IPS DF 6.9 (cell line): ENCODE data around the gene CALD1.

ENCODE experiments used
- DNase-seq: peaks from one replicate; pipeline ENCODE4 v3.0.0-alpha.2; 2013; ENCODE audit warnings: low read depth, low spot score
- H3K27ac ChIP-seq: one replicate; pipeline ENCODE4 v1.5.1; 2013; ENCODE audit warnings: low read length, control low read depth
- H3K27me3 ChIP-seq: 2 replicates; pipeline ENCODE4 v1.6.1; 2013; ENCODE audit warnings: mild to moderate bottlenecking, low read length; ENCODE audit not compliant: control insufficient read depth, insufficient read depth
- H3K36me3 ChIP-seq: 2 replicates; pipeline ENCODE4 v1.6.1; 2013; ENCODE audit warnings: low read length; ENCODE audit not compliant: control insufficient read depth, insufficient read depth
- H3K4me1 ChIP-seq: 2 replicates; pipeline ENCODE4 v1.6.1; 2013; ENCODE audit warnings: low read length; ENCODE audit not compliant: control insufficient read depth, insufficient read depth
- H3K4me3 ChIP-seq: 2 replicates; pipeline ENCODE4 v1.5.1; 2013; ENCODE audit warnings: mild to moderate bottlenecking, low read length
- H3K9me3 ChIP-seq: 2 replicates; pipeline ENCODE4 v1.6.1; 2013; ENCODE audit warnings: low read length, inconsistent platforms; ENCODE audit not compliant: control insufficient read depth, insufficient read depth
- WGBS: extraction: QIAGEN DNeasy Blood & Tissue Kit; methylation state at CpG from one replicate; pipeline ENCODE4 v1.1.7; 2013; ENCODE audit warnings: mixed read lengths, missing lambda C conversion rate; ENCODE audit not compliant: insufficient read length, insufficient coverage; 5-methylcytosine and 5-hydroxymethylcytosine counted together

The CALD1 gene

DNA sequence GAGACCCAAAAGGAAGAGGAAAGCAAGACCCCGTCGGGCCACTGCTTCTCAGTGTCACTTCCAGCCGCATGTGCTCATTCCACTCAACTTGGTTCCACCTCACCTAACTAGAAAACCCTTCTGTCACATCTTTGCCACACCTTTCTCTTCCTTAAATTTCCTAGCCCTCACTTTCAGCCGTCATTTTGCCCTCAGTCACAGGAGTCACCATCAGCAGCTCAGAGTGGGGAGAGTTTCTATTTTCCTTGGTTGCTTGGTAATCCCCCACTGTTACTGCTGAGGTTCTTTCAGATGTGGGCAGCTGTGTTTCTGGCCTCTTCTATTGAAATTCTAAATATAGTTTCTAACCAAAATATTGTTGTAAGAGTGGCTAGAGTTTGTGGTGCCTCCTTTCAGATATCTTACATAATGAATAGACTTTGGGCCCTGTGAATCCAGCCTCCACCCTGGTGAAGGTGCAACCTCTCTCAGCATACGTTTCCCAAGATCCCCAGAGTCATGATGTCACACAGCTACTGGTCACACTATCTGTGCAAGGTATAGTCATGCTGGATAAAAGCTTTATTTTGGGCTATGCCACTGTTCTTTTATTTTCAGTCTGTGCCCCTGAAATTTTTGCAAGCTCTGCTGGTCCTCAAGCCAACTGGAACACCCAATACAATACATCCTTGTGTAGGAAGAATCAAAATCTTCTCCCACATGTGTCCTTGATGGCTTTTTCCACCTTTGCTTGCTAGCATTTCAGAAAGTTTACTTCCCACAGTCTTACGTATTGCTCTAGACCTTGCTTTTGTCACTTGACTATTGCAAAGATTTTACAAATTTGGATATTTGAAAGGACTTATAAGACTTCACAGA is 216.0 kb downstream of the CALD1 start:
- H3K4me1 ChIP-seq = no peaks in the 10 kb centered on the region
- no peak overlapping the region for H3K4me3 ChIP-seq
- no peaks in the 10 kb centered on the region for H3K27me3 ChIP-seq
- H3K27ac ChIP-seq = no peak overlapping the region
- no peaks in the 10 kb centered on the region for H3K9me3 ChIP-seq
- WGBS = no CpG with 5 or more reads among the region's 6 CpGs
- no peak for DNase-seq
- H3K36me3 ChIP-seq = no peaks in the 10 kb centered on the region

DNA sequence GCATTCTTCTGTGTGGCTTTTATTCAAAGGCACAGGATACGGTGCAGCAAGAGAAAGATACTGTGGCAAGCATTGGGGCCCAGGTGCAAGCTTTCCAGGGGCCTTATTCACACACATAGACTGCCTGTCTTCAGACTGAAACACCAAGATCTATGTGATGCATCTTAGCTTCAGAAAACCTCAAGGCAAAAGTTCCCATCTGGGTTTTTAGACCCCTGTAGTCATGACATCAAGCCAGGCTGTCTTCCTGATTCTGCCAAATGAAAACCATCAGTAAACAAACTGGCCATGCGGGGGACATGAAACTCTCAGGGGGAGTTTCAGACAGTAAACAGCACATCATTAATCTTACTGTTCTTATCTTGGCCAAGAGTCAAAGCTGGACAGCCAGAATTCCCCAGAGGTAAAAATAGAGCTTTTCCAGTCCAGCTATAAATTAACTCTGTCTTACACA is 216.7 kb downstream of the CALD1 start:
- WGBS = no CpG with 5 or more reads among the region's 2 CpGs
- H3K27me3 ChIP-seq = no peaks in the 10 kb centered on the region
- no peaks in the 10 kb centered on the region for H3K9me3 ChIP-seq
- no peak for DNase-seq
- H3K4me3 ChIP-seq = no peak overlapping the region
- no peak overlapping the region for H3K27ac ChIP-seq
- H3K36me3 ChIP-seq = no peaks in the 10 kb centered on the region
- no peaks in the 10 kb centered on the region for H3K4me1 ChIP-seq

GRCh38 chr7:134997214-134997885 is 217.9 kb downstream of the CALD1 start:
- WGBS = no CpG with 5 or more reads among the region's 3 CpGs
- H3K36me3 ChIP-seq = no peaks in the 10 kb centered on the region
- H3K4me1 ChIP-seq = no peaks in the 10 kb centered on the region
- H3K4me3 ChIP-seq = no peak overlapping the region
- no peak for DNase-seq
- no peaks in the 10 kb centered on the region for H3K9me3 ChIP-seq
- no peak overlapping the region for H3K27ac ChIP-seq
- no peaks in the 10 kb centered on the region for H3K27me3 ChIP-seq

DNA sequence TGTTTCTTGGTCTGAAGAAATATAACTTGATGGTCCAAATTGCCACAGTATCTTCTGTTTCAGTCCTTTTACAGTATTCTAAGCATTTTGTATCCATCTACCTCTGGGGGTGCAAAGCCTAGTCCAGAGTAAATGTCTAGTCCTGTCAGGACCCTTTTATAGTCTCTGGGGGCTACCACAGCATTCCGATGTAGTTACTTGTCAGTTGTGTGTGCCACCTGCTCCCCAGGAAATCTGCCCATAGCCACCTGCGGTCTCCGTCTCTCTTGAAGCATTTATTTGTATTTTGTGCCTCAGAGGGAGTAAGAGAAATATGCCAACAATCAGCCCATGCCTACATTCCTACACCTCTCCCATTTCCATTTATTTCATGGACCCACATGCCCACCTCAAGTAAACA is 219.7 kb downstream of the CALD1 start:
- H3K36me3 ChIP-seq = no peaks in the 10 kb centered on the region
- no peaks in the 10 kb centered on the region for H3K9me3 ChIP-seq
- WGBS = no CpG with 5 or more reads among the region's 3 CpGs
- H3K27me3 ChIP-seq = no peaks in the 10 kb centered on the region
- H3K27ac ChIP-seq = no peak overlapping the region
- H3K4me3 ChIP-seq = no peak overlapping the region
- no peak for DNase-seq
- no peaks in the 10 kb centered on the region for H3K4me1 ChIP-seq

DNA sequence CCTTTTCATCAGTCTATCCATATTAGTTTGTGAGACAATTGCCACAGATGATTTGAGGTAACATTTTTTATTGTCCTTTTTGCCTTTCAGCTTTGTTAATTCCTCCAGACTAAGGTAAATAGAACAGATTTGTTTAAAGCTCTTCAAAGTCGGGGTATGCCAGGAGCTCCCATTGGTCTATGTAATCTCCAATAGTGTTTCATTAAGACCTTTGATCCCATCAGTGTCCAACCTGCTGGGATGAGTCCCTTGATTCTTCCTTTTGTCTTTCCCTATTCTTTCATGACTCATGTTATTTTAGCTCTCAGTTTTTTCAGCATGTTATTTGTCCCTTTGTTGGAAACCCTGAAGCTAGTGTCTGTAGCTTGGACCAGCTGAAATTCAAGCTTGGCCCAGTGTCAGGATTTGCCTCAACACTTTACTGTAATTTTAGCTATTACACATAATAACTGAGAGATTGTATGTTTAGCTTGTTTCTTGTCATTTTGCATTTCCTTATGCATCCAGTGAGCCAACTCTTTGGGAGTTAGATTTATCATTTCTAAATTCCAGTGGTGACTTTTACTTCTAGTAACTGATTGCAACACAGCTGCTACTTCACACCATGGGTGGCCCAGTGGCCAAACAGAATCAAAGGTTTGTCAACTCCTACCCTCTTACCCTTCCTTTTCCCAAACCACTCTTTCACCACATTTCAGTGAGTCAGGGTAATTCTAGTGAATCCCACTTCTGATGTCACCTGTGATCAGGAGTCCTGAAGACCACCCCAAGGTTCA is 222.1 kb downstream of the CALD1 start:
- Histone ChIP-seq H3K36me3 (no peaks in the 10 kb centered on the region), H3K27me3 (no peaks in the 10 kb centered on the region), H3K27ac (no peak overlapping the region), H3K4me1 (no peaks in the 10 kb centered on the region), H3K9me3 (no peaks in the 10 kb centered on the region), H3K4me3 (no peak overlapping the region)
- WGBS = no CpG with 5 or more reads among the region's 1 CpG
- no peak for DNase-seq

- Histone ChIP-seq H3K4me3 (no peak overlapping the region), H3K27ac (no peak overlapping the region), H3K4me1 (no peaks in the 10 kb centered on the region), H3K27me3 (no peaks in the 10 kb centered on the region), H3K36me3 (no peaks in the 10 kb centered on the region), H3K9me3 (no peaks in the 10 kb centered on the region)
- no peak for DNase-seq
Measured at GRCh38 chr7:135012229-135012628, 232.8 kb downstream of the CALD1 start.
